ENCODE measurements around the gene CFAP221. TPM values are rescaled to one million over a fixed set of nuclear protein-coding genes. Genes with fewer than 3 reads are reported as not detected.

CFAP221 gene
- total and polyA plus RNA-seq, 9 donors = 0.24 to 23.4 (median 2.4) TPM

DNA sequence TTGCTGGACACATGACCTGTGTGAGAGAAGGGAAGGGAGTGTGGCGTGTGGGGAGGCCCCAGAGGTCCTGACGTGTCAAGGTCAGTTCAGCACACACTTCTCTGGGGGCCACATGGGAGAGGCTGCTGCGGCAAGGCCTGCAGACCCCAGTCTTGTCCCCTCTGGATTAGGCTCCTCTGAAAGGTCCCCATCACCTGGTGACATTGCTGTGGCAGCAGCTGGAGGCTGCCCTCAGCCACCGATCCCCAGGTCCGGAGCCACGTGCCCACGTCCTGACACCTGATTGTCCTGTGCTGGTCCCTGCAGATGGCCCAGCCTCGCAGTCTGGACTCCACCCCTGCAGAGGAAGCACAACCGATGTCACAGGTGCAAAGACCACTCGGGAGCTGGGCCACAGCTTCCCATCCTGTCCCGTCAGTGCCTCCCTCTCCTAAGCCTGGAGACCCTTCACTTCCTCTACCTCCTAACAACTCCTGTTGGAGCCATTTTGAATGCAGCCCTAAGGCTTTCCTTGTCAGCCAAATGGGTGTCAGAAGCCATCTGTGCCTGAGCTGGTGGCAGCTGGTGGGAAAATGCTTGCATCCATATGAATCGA is 147.5 kb downstream of the CFAP221 start:
- intact Hi-C loops (cut with DNase I) = no loop called here
- Histone ChIP-seq H3K27ac (no peak overlapping the region), H3K27me3 (no peaks in the 10 kb centered on the region), H3K4me3 (no peak overlapping the region), H3K36me3 (no peaks in the 10 kb centered on the region), H3K9me3 (no peaks in the 10 kb centered on the region), H3K4me1 (ENCODE audit: insufficient read depth) (peaks cover 14% of the 10 kb centered on the region)
- 71 to 78% (median 76%) methylated on average over 12 of the region's 12 CpGs for WGBS, 3 donors
- TF ChIP-seq, protein P1, sequence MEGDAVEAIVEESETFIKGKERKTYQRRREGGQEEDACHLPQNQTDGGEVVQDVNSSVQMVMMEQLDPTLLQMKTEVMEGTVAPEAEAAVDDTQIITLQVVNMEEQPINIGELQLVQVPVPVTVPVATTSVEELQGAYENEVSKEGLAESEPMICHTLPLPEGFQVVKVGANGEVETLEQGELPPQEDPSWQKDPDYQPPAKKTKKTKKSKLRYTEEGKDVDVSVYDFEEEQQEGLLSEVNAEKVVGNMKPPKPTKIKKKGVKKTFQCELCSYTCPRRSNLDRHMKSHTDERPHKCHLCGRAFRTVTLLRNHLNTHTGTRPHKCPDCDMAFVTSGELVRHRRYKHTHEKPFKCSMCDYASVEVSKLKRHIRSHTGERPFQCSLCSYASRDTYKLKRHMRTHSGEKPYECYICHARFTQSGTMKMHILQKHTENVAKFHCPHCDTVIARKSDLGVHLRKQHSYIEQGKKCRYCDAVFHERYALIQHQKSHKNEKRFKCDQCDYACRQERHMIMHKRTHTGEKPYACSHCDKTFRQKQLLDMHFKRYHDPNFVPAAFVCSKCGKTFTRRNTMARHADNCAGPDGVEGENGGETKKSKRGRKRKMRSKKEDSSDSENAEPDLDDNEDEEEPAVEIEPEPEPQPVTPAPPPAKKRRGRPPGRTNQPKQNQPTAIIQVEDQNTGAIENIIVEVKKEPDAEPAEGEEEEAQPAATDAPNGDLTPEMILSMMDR (IDR thresholded peaks at IDR 0.05) = no peak
- no peak for TF ChIP-seq POLR2A (IDR thresholded peaks at IDR 0.05)
- no peak for DNase-seq

DNA sequence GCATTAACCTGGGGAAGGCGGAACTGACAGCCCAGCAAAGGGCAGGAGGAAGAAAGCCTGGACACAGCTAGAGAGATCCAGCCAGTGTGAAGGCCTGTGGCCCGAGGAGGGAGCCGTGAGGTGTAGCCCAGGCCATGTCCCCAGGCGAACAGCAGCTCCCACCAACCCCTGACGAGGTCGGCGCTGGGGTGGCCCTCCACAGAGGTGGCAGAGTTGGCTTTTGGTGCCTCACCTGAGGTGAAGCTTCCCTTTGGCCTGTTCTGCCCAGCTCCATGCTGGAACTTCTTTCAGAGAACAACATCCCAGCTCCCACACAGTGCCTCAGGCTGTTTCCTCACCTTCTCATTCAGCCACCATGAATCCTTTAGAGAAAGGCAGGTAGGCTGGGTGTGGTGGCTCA is 148.1 kb downstream of the CFAP221 start:
- WGBS, 3 donors = 93 to 98% (median 93%) methylated on average over 7 of the region's 7 CpGs
- intact Hi-C loops (cut with DNase I) = no loop called here

DNA sequence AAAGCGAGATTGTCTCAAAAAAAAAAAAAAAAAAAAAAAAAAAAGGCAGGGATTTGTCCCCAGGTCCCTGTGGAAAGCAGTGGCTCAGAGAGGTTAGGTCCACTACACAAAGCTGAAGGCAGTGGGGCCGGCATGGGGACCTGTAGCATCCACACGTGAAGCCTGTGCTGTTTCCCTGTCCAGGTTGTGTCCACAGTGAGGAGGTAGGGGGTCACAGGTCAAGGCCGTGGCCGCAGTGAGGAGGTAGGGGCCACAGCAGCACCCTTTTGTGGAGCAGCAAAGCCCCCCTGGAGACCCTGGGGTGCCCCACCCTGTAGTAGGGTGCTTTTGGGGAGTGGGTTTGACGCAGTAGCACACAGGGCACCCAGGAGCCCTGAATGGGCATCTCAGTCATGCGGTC is 148.7 kb downstream of the CFAP221 start:
- no peak for DNase-seq
- H3K4me1 ChIP-seq (ENCODE audit: insufficient read depth) = peaks cover 14% of the 10 kb centered on the region
- WGBS, 3 donors = 62 to 70% (median 65%) methylated on average over 7 of the region's 7 CpGs

More for the DNA sequence above, 148.1 kb downstream of the CFAP221 start:
- H3K4me1 ChIP-seq (ENCODE audit: insufficient read depth) = peaks cover 14% of the 10 kb centered on the region
- no peaks in the 10 kb centered on the region for H3K27me3 ChIP-seq
- no peak overlapping the region for H3K27ac ChIP-seq
- no peaks in the 10 kb centered on the region for H3K36me3 ChIP-seq
- H3K9me3 ChIP-seq = no peaks in the 10 kb centered on the region
- H3K4me3 ChIP-seq = no peak overlapping the region
- no peak for DNase-seq
- TF ChIP-seq EP300 (IDR thresholded peaks at IDR 0.05) (no peak), POLR2A (IDR thresholded peaks at IDR 0.05) (no peak)
- TF ChIP-seq, protein P1 (IDR thresholded peaks at IDR 0.05) = no peak

DNA sequence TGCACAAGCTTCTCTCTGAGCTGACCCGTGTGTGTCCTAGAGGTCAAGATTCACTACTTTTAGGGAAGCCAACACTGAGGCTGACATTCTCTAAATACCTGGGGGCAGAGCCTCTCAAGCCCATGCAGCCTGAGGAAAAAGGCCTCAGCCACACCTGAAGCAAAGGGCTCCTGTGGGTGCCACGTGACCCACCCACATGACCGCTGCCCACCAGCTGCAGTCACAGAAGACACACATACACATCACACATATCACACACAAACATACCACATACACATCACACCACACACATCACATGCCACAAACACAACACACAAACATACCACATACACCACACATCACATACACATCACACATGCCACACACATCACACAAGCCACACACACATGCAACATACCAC is 149.3 kb downstream of the CFAP221 start:
- Histone ChIP-seq H3K36me3 (no peaks in the 10 kb centered on the region), H3K27me3 (no peaks in the 10 kb centered on the region), H3K27ac (no peak overlapping the region), H3K4me1 (ENCODE audit: insufficient read depth) (peaks cover 14% of the 10 kb centered on the region), H3K4me3 (no peak overlapping the region), H3K9me3 (no peaks in the 10 kb centered on the region)
- intact Hi-C loops (cut with DNase I) = no loop called here
- WGBS, 3 donors = 70 to 73% (median 71%) methylated on average over 3 of the region's 3 CpGs
- DNase-seq = no peak
- TF ChIP-seq POLR2A (IDR thresholded peaks at IDR 0.05) (no peak), EP300 (IDR thresholded peaks at IDR 0.05) (no peak)
- TF ChIP-seq, protein P1 (IDR thresholded peaks at IDR 0.05) = no peak

More for the DNA sequence above, 148.7 kb downstream of the CFAP221 start:
- H3K36me3 ChIP-seq = no peaks in the 10 kb centered on the region
- no peaks in the 10 kb centered on the region for H3K27me3 ChIP-seq
- H3K27ac ChIP-seq = no peak overlapping the region
- TF ChIP-seq POLR2A (IDR thresholded peaks at IDR 0.05) = no peak
- no peak for TF ChIP-seq EP300 (IDR thresholded peaks at IDR 0.05)
- TF ChIP-seq, protein P1 (IDR thresholded peaks at IDR 0.05) = no peak
- H3K4me3 ChIP-seq = no peak overlapping the region
- no peaks in the 10 kb centered on the region for H3K9me3 ChIP-seq
- intact Hi-C loops (cut with DNase I) = no loop called here
